ENCODE measurements around the gene AP1B1. TPM values are rescaled to one million over a fixed set of nuclear protein-coding genes. Genes with fewer than 3 reads are reported as not detected.
A peak's percentile ranks its signal among the peaks of the same experiment; 100 is the strongest.
"Not testable (repeated sequence)": the region's sequence is repeated elsewhere in the genome, so short reads cannot be mapped to it uniquely, and the experiment has no call there.

Gene AP1B1
- total and polyA plus RNA-seq, 2 donors (not counting 1 experiment from before 2014, with no cell fraction given) = 44.1 to 45.6 TPM

GRCh38 chr22:29359469-29359868 lies 28.9 kb downstream of the AP1B1 start:
- Histone ChIP-seq H3K27me3 (ENCODE audit: control insufficient read depth, insufficient read depth, low read length) (no peaks in the 10 kb centered on the region), H3K4me1 (ENCODE audit: control insufficient read depth, extremely low read depth, insufficient read depth, low read length) (no peaks in the 10 kb centered on the region), H3K79me2 (ENCODE audit: control insufficient read depth, insufficient read depth, low read length) (no peaks in the 10 kb centered on the region), H3K4me3 (replicated peaks in 1 of 4; ENCODE audit: control extremely low read depth in 1 of 4, insufficient read depth in 1 of 4, low read depth in 3 of 4, low read length in 4 of 4) (no peak overlapping the region), H3K27ac (ENCODE audit: insufficient read depth, low read length) (no peak overlapping the region), H3K9me3 (ENCODE audit: control insufficient read depth, insufficient read depth, low read depth, low read length) (no peaks in the 10 kb centered on the region), H3K36me3 (ENCODE audit: control insufficient read depth, insufficient read depth, low read length) (peaks cover 10% of the 10 kb centered on the region), H3K9ac (ENCODE audit: insufficient read depth, low read length) (no peak overlapping the region), H2AFZ (ENCODE audit: low read length) (no peak overlapping the region), H4K20me1 (ENCODE audit: control insufficient read depth, extremely low read depth, insufficient read depth, low read length) (no peaks in the 10 kb centered on the region), H3K4me2 (ENCODE audit: extremely low read depth, insufficient read depth, low read length) (no peak overlapping the region)
- DNase-seq (ENCODE audit: low read depth in 2 of 2) = peak; percentile 54 to 70
- TF ChIP-seq EZH2 (IDR thresholded peaks at IDR 0.05; ENCODE audit: low read length, missing control alignments) (no peak), CTCF (conservative IDR thresholded peaks at IDR 0.05 in 1 of 2, IDR thresholded peaks at IDR 0.05 in 1 of 2; ENCODE audit: low read depth in 1 of 2, low read length in 2 of 2) (peak; percentile 59 to 86)

- H3K9ac ChIP-seq (ENCODE audit: insufficient read depth, low read length); H3K4me2 ChIP-seq (ENCODE audit: extremely low read depth, insufficient read depth, low read length); H4K20me1 ChIP-seq (ENCODE audit: control insufficient read depth, extremely low read depth, insufficient read depth, low read length); DNase-seq (ENCODE audit: low read depth in 2 of 2); H3K9me3 ChIP-seq (ENCODE audit: control insufficient read depth, insufficient read depth, low read depth, low read length); H3K79me2 ChIP-seq (ENCODE audit: control insufficient read depth, insufficient read depth, low read length); H3K27me3 ChIP-seq (ENCODE audit: control insufficient read depth, insufficient read depth, low read length); H3K4me3 ChIP-seq (replicated peaks in 1 of 4; ENCODE audit: control extremely low read depth in 1 of 4, insufficient read depth in 1 of 4, low read depth in 3 of 4, low read length in 4 of 4); H2AFZ ChIP-seq (ENCODE audit: low read length); H3K4me1 ChIP-seq (ENCODE audit: control insufficient read depth, extremely low read depth, insufficient read depth, low read length); H3K27ac ChIP-seq (ENCODE audit: insufficient read depth, low read length): not testable (repeated sequence)
- H3K36me3 ChIP-seq (ENCODE audit: control insufficient read depth, insufficient read depth, low read length) = peaks cover 13% of the 10 kb centered on the region
Measured at GRCh38 chr22:29357193-29357890, 31.0 kb downstream of the AP1B1 start.

GRCh38 chr22:29353860-29354259 lies 34.5 kb downstream of the AP1B1 start:
- H3K9me3 ChIP-seq (ENCODE audit: control insufficient read depth, insufficient read depth, low read depth, low read length) = no peaks in the 10 kb centered on the region
- no peaks in the 10 kb centered on the region for H3K27me3 ChIP-seq (ENCODE audit: control insufficient read depth, insufficient read depth, low read length)
- no peak for DNase-seq (ENCODE audit: low read depth in 2 of 2)
- H3K4me1 ChIP-seq (ENCODE audit: control insufficient read depth, extremely low read depth, insufficient read depth, low read length) = no peaks in the 10 kb centered on the region
- no peak overlapping the region for H3K9ac ChIP-seq (ENCODE audit: insufficient read depth, low read length)
- H3K4me3 ChIP-seq (replicated peaks in 1 of 4; ENCODE audit: control extremely low read depth in 1 of 4, insufficient read depth in 1 of 4, low read depth in 3 of 4, low read length in 4 of 4) = no peak overlapping the region
- no peak overlapping the region for H3K4me2 ChIP-seq (ENCODE audit: extremely low read depth, insufficient read depth, low read length)
- H3K36me3 ChIP-seq (ENCODE audit: control insufficient read depth, insufficient read depth, low read length) = peaks cover 28% of the 10 kb centered on the region
- H4K20me1 ChIP-seq (ENCODE audit: control insufficient read depth, extremely low read depth, insufficient read depth, low read length) = no peaks in the 10 kb centered on the region
- TF ChIP-seq EZH2 (IDR thresholded peaks at IDR 0.05; ENCODE audit: low read length, missing control alignments) (no peak), CTCF (conservative IDR thresholded peaks at IDR 0.05 in 1 of 2, IDR thresholded peaks at IDR 0.05 in 1 of 2; ENCODE audit: low read depth in 1 of 2, low read length in 2 of 2) (no peak)
- no peaks in the 10 kb centered on the region for H3K79me2 ChIP-seq (ENCODE audit: control insufficient read depth, insufficient read depth, low read length)
- no peak overlapping the region for H2AFZ ChIP-seq (ENCODE audit: low read length)
- H3K27ac ChIP-seq (ENCODE audit: insufficient read depth, low read length) = no peak overlapping the region
